Mammary epithelial cell (primary cell): ENCODE data around the gene PTPRG.

Source experiments
- CTCF ChIP-seq, 2 donors: IDR thresholded peaks in 1 of 2; conservative IDR thresholded peaks in 1 of 2; 2 replicates each; pipeline ENCODE4 v1.5.1; 2011 to 2012; ENCODE audit warnings: inconsistent platforms in 2 of 2, low read length in 2 of 2, mild to moderate bottlenecking in 2 of 2, control low read depth in 1 of 2, low read depth in 1 of 2; ENCODE audit not compliant: insufficient read depth in 1 of 2; ENCODE audit errors: extremely low read depth in 1 of 2
- EZH2 ChIP-seq: IDR thresholded peaks from 2 replicates; pipeline ENCODE4 v1.6.1; 2012; ENCODE audit warnings: low read length, inconsistent platforms, borderline replicate concordance

GRCh38 chr3:62100282-62100989 is 539.1 kb downstream of the PTPRG start:
- TF ChIP-seq CTCF (conservative IDR thresholded peaks at IDR 0.05 in 1 of 2, IDR thresholded peaks at IDR 0.05 in 1 of 2; ENCODE audit: extremely low read depth in 1 of 2, insufficient read depth in 1 of 2, low read depth in 1 of 2, low read length in 2 of 2) = no peak
- TF ChIP-seq EZH2 = no peak
